Measurements from ENCODE around the gene RNF182.

Gene RNF182

DNA sequence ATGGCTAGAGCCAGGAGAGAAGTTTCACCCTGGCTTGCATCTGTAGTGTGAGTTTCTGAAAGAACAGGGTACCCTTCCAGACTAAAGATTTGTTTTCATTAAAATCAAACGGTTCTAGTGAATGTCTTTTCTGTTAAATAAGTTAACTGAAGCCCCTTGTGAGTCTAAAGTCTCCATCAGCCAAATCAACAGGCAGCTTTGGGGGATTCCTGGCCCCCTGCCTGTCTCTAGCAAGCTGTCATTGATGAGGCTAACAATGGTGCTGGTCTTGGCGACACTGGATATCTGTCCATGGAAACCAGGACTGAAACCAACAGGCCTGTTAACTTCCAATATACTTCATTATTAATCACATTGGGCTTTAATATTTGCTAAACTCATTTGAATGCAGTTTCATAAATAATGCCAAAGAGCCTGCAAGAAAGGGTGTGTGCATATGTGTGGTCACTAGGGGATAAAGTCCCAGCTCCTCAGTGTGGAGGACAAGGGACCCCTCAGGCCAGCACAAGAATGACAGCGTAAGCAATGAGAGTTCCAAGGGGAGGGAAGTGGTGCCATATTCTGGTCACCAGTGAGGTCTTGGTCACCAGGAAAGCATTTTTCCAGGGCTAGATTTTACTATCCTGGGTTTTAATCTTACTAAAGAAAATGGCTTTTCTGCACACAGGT lies 9.1 kb upstream of the RNF182 start:
- POLR2A ChIA-PET (ENCODE audit: low non-redundant PET), result no interaction called here
- no peak for DNase-seq (ENCODE audit: low spot score)
- CTCF ChIA-PET, result interaction anchor here (0.6 kb wide), 1 partner anchor 158 kb away, joined by 3 read pairs; no protein-coding TSS in a partner anchor
- H3K27ac ChIP-seq, result no peak overlapping the region
- TF ChIP-seq CTCF (conservative IDR thresholded peaks at IDR 0.05; ENCODE audit: low read depth), result no peak

DNA sequence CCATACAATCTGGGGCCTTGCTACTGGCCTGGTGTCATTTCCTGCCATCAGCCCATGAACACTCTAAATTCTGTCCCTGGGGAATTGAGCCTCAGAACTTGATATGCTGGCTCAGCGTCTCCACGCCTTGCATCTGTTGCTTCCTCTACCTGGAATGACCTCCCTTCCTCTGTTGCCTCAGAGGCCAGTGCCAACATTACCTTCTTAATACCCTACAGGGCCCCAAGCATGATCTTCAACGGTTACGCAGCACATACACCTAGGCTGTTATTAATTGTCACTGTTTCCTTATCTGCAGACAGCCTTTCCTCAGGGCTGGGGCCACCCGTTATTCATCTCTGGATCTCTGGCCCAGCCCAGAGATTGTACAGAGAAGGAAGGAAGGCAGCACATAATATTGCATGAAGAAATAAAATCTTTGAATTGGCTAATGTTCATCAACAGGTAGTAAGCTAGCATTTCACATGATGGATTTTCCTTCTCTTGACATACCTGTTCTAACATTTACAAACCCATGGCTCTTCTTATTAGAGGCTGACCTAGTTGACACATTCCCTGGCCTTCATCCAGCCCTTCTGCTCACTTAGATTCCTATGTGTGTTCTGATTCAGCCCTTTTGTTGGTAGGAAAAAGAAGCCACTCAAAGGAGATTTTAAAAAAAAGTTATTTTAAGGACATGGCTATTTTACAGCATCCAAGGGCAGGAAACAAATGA lies 8.4 kb upstream of the RNF182 start:
- DNase-seq (ENCODE audit: low spot score), result no peak
- no peak overlapping the region for H3K27ac ChIP-seq
- CTCF ChIA-PET, result interaction anchor here (0.8 kb wide), 1 partner anchor 152 kb away, joined by 4 read pairs; no protein-coding TSS in a partner anchor
- no peak for TF ChIP-seq CTCF (conservative IDR thresholded peaks at IDR 0.05; ENCODE audit: low read depth)
- POLR2A ChIA-PET (ENCODE audit: low non-redundant PET), result no interaction called here

DNA sequence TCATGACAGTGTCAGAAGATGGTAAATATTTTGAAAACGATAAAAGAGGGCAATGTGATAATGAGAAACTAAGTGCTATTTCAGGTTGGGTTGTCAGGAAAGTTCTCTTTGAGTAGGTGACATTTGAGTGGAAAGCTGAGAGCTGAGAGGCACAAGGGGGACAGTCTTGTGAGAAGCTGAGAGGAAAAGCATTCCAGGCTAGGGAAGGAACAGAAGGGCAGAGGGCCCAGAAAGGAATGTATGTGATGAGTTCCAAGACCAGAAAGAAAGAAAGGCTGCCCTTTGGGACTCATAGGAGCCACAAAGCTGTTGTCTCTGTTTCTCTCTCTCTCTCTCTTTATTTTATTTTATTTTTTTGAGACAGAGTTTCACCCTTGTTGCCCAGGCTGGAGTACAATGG lies 7.6 kb upstream of the RNF182 start:
- no peak for TF ChIP-seq CTCF (conservative IDR thresholded peaks at IDR 0.05; ENCODE audit: low read depth)
- POLR2A ChIA-PET (ENCODE audit: low non-redundant PET), result no interaction called here
- no peak for DNase-seq (ENCODE audit: low spot score)
- no peak overlapping the region for H3K27ac ChIP-seq
- CTCF ChIA-PET, result interaction anchor here (0.8 kb wide), 1 partner anchor 151 kb away, joined by 4 read pairs; no protein-coding TSS in a partner anchor

- H3K27ac ChIP-seq, result no peak overlapping the region
- no peak for TF ChIP-seq CTCF (conservative IDR thresholded peaks at IDR 0.05; ENCODE audit: low read depth)
- ChIA-PET POLR2A (ENCODE audit: low non-redundant PET) (no interaction called here), CTCF (no interaction called here)
- no peak for DNase-seq (ENCODE audit: low spot score)
Observed at GRCh38 chr6:13918686-13919250, 6.0 kb upstream of the RNF182 start.

- no peak overlapping the region for H3K27ac ChIP-seq
- ChIA-PET CTCF (interaction anchor here (0.6 kb wide), 1 partner anchor 146 kb away, joined by 4 read pairs; no protein-coding TSS in a partner anchor), POLR2A (ENCODE audit: low non-redundant PET) (no interaction called here)
- no peak for DNase-seq (ENCODE audit: low spot score)
- no peak for TF ChIP-seq CTCF (conservative IDR thresholded peaks at IDR 0.05; ENCODE audit: low read depth)
Observed at GRCh38 chr6:13919861-13920260, 4.9 kb upstream of the RNF182 start.

DNA sequence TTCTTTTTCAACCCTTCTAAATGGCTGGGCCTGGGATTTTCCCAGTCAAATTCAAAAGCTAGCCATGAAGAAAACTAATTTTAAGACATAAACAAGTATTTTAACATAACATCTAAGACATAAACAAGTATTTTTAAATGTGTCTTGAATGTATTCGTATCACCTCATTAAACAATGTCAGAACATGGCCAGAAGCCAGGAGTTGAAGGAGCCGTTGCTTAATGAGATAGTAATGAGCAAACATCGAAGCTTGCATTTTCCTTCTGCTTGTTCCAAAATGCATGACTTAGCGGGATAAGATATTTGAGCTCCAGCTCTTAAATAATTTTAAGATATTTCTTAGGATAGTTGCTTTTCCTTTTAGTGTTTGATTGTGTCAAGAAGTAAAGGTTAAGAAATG lies 4.2 kb upstream of the RNF182 start:
- CTCF ChIA-PET, result no interaction called here
- no peak for TF ChIP-seq CTCF (conservative IDR thresholded peaks at IDR 0.05; ENCODE audit: low read depth)
- POLR2A ChIA-PET (ENCODE audit: low non-redundant PET), result no interaction called here
- H3K27ac ChIP-seq, result no peak overlapping the region
- no peak for DNase-seq (ENCODE audit: low spot score)

All from RWPE1 (cell line).